Measurements from ENCODE around the gene BRCA1.
"Not testable (repeated sequence)": the region's sequence is repeated elsewhere in the genome, so short reads cannot be mapped to it uniquely, and the experiment has no call there.

Gene BRCA1

GRCh38 chr17:43000894-43001293 lies 124.3 kb downstream of the BRCA1 start:
- not testable (repeated sequence) for DNase-seq (ENCODE audit: low read depth)

- DNase-seq (ENCODE audit: low read depth): no peak
Measured at GRCh38 chr17:42999003-42999525, 126.1 kb downstream of the BRCA1 start.

GRCh38 chr17:42997984-42998938 lies 126.9 kb downstream of the BRCA1 start, which contains the start of gene RPL27:
Gene RPL27 (plus strand): TSS chr17:42998419. CDS start chr17:42998751, 332 bp downstream.
- peak; percentile 97 for DNase-seq (ENCODE audit: low read depth)

GRCh38 chr17:42997390-42997983 lies 127.7 kb downstream of the BRCA1 start:
- no peak for DNase-seq (ENCODE audit: low read depth)
